Glutamatergic neuron (in vitro differentiated cells): ENCODE results near the gene EMILIN2. TPM values are rescaled to one million over a fixed set of nuclear protein-coding genes. Genes with fewer than 3 reads are reported as not detected.

ENCODE experiments used
- DNase-seq: peaks from one replicate; pipeline ENCODE4 v3.0.0; 2022
- H3K27ac Mint-ChIP-seq: one replicate; pipeline ENCODE4 v1.8.0; 2020; ENCODE audit warnings: mild to moderate bottlenecking, mixed read lengths, inconsistent platforms; ENCODE audit not compliant: unreplicated experiment
- H3K27me3 Mint-ChIP-seq: one replicate; pipeline ENCODE4 v1.8.0; 2020; ENCODE audit warnings: mild to moderate bottlenecking, moderate library complexity, mixed read lengths, inconsistent platforms; ENCODE audit not compliant: unreplicated experiment
- H3K36me3 Mint-ChIP-seq: one replicate; pipeline ENCODE4 v1.8.0; 2020; ENCODE audit warnings: mild to moderate bottlenecking, mixed read lengths, inconsistent platforms; ENCODE audit not compliant: unreplicated experiment
- H3K4me1 Mint-ChIP-seq: one replicate; pipeline ENCODE4 v1.8.0; 2020; ENCODE audit warnings: mild to moderate bottlenecking, low read depth, mixed read lengths, inconsistent platforms; ENCODE audit not compliant: unreplicated experiment
- H3K4me3 Mint-ChIP-seq: one replicate; pipeline ENCODE4 v1.8.0; 2020; ENCODE audit warnings: mild to moderate bottlenecking, mixed read lengths, inconsistent platforms; ENCODE audit not compliant: unreplicated experiment
- H3K9me3 Mint-ChIP-seq: one replicate; pipeline ENCODE4 v1.8.0; 2020; ENCODE audit warnings: mild to moderate bottlenecking, moderate library complexity, mixed read lengths, inconsistent platforms; ENCODE audit not compliant: unreplicated experiment
- total RNA-seq: library from RNA; stranded (reverse); fragmentation: NEBNext Ultra II Directional; extraction: Animal tissue kit (Norgen Biotek cat#: 25700); gene quantifications from one replicate; pipeline ENCODE4 v1.2.1, GENCODE V29; 2021; ENCODE audit not compliant: unreplicated experiment
- TF ChIP-seq, protein P1 (sequence below): fragments of 200-600 bp; sonication (generic); IDR thresholded peaks from one replicate; pipeline ENCODE4 v1.5.0; 2021; ENCODE audit not compliant: partially characterized antibody, unreplicated experiment

EMILIN2 gene
- total RNA-seq, 1 donor from 2014 or later, result 4.1 TPM

DNA sequence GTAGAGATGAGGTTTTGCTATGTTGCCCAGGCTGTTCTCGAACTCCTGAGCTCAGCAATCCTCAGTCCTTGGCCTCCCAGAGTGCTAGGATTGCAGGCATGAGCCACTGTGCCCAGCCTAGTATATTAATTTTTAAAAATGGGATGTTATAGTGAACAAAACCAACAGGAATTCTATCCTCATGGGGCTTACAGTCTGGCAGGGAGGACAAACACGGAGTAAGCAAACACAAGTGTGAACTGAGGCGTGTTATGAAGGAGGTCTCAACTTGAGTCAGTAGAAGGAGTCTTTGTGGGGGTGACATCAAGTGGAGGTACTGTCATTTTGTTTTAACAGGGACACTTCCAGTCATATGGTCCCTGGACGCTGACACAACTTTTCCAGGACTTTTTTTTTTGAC, 33.1 kb downstream of the EMILIN2 start:
- Mint-ChIP-seq H3K27ac (no peak overlapping the region), H3K36me3 (no peaks in the 10 kb centered on the region), H3K27me3 (peaks cover 8% of the 10 kb centered on the region), H3K4me3 (no peak overlapping the region), H3K4me1 (peaks cover 11% of the 10 kb centered on the region), H3K9me3 (peaks cover 3% of the 10 kb centered on the region)
- DNase-seq, result no peak
- TF ChIP-seq, protein P1, sequence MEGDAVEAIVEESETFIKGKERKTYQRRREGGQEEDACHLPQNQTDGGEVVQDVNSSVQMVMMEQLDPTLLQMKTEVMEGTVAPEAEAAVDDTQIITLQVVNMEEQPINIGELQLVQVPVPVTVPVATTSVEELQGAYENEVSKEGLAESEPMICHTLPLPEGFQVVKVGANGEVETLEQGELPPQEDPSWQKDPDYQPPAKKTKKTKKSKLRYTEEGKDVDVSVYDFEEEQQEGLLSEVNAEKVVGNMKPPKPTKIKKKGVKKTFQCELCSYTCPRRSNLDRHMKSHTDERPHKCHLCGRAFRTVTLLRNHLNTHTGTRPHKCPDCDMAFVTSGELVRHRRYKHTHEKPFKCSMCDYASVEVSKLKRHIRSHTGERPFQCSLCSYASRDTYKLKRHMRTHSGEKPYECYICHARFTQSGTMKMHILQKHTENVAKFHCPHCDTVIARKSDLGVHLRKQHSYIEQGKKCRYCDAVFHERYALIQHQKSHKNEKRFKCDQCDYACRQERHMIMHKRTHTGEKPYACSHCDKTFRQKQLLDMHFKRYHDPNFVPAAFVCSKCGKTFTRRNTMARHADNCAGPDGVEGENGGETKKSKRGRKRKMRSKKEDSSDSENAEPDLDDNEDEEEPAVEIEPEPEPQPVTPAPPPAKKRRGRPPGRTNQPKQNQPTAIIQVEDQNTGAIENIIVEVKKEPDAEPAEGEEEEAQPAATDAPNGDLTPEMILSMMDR, result no peak

DNA sequence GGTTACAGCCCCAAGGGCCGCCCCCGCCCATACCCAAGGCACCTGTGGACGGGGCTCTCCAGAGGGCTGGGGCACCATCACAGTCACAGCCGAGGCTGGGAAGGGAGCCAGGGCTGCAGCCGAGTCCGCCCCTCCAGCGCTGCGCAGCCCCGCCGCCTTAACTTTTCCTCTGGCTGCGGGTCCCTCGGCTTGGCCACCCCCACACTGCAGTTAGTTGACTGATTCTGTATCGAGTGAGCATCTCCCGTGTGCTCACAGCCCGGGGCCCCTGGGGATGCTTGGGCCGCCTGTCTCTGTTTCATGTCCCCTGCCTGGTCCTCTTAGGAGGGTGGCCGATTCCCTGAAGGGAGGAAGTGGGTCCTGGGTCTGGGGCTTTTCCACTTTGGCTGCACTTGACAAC, 33.7 kb downstream of the EMILIN2 start:
- TF ChIP-seq, protein P1, result no peak
- Mint-ChIP-seq H3K9me3 (peaks cover 3% of the 10 kb centered on the region), H3K4me1 (peaks cover 7% of the 10 kb centered on the region), H3K27me3 (peaks cover 8% of the 10 kb centered on the region), H3K36me3 (no peaks in the 10 kb centered on the region), H3K27ac (no peak overlapping the region), H3K4me3 (no peak overlapping the region)
- DNase-seq, result no peak

DNA sequence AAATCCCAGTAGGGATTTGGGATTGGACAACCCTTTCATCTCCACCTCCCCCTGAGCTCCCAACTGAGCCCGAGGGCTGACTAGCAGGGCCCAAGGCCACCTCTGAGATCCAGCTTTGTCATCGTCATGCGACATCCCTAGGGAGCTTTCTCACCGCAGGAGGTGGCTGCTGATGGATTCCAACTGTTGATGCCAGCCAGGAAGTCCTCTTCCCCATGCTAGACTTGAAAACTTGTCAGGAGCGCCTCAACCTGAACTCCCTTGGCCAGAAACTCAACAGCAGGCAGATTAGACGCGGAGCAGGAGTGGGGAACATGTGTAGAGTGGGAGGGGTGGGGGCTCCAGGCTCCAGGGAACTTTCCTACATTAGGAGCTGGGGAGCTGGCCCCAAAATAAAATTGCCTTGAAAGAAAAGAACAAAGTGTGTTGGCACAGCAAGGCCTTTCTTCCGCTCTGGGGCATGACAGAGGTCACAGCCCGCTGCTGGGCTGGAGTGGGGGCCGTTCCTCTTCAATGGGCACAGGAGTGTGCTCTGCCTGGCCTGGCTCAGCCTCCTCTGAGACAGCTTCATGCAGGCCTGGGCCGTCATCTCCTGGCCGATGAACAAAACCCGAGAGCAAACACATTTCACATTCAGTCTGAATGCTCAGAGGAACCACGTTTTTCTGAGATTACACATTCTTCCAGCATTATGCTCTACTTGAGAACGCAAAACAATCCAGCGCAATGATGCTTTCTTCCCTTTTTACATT, 34.5 kb downstream of the EMILIN2 start:
- H3K27ac Mint-ChIP-seq, result no peak overlapping the region
- DNase-seq, result no peak
- H3K36me3 Mint-ChIP-seq, result no peaks in the 10 kb centered on the region
- peaks cover 7% of the 10 kb centered on the region for H3K4me1 Mint-ChIP-seq
- peaks cover 3% of the 10 kb centered on the region for H3K9me3 Mint-ChIP-seq
- no peak overlapping the region for H3K4me3 Mint-ChIP-seq
- H3K27me3 Mint-ChIP-seq, result peaks cover 8% of the 10 kb centered on the region
- TF ChIP-seq, protein P1, result no peak

DNA sequence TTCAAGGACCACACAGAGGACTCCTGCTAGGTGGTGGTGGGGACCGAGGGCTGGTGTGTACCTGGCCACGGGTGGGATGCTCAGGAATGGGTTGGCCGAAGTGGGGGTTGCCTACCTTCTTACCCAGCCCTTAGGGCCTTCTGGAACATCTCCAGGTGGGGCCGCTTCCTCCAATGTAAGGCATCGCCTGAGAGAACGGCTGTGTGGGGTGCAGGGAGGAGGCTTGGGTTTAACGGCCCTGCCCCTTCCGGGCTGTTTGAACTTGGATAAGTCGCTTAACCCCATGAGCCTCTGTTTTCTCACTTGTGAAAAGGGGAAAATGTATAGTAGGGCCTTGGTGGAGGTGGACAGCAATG, 35.0 kb downstream of the EMILIN2 start:
- Mint-ChIP-seq H3K4me3 (no peak overlapping the region), H3K9me3 (peaks cover 6% of the 10 kb centered on the region), H3K4me1 (peaks cover 7% of the 10 kb centered on the region), H3K27me3 (peaks cover 8% of the 10 kb centered on the region), H3K27ac (no peak overlapping the region), H3K36me3 (no peaks in the 10 kb centered on the region)
- TF ChIP-seq, protein P1, result no peak
- DNase-seq, result no peak

DNA sequence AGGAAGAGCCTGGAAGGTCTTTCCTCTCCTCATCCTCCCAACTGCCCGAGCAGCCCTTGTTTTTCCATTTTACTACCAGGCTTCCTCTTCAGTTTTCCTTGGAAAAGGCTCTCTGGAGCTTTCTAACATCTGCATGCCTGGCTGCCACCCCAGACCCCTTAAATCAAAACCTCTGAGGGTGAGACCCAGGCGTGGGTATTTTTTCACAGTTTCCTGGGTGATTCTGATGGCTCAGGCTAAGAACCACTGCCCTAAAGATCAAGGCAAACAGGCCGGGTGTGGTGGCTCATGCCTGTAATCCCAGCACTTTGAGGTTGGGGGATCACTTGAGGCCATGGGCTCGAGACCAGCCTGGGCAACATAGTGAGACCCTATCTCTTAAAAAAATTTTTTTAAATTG, 35.4 kb downstream of the EMILIN2 start:
- TF ChIP-seq, protein P1, result no peak
- H3K27ac Mint-ChIP-seq, result no peak overlapping the region
- H3K4me1 Mint-ChIP-seq, result peaks cover 7% of the 10 kb centered on the region
- H3K4me3 Mint-ChIP-seq, result no peak overlapping the region
- no peak for DNase-seq
- H3K36me3 Mint-ChIP-seq, result no peaks in the 10 kb centered on the region
- peaks cover 8% of the 10 kb centered on the region for H3K27me3 Mint-ChIP-seq
- H3K9me3 Mint-ChIP-seq, result peaks cover 6% of the 10 kb centered on the region
